H1 (cell line): ENCODE data around the gene RPS6KA2. TPM values are rescaled to one million over a fixed set of nuclear protein-coding genes. Genes with fewer than 3 reads are reported as not detected.

Source experiments
- CTCF ChIA-PET: fragments of 300-600 bp; sonication (Branson Sonifier 250); formaldehyde crosslinking; loops from one replicate; lab custom pipeline; 2021; ENCODE audit not compliant: partially characterized antibody; lab: Charles Lee
- POLR2A ChIA-PET: fragments of 300-600 bp; sonication (Branson Sonifier 250); formaldehyde crosslinking; loops from one replicate; lab custom pipeline; 2021; ENCODE audit warnings: inconsistent platforms; ENCODE audit not compliant: partially characterized antibody; lab: Charles Lee
- DNase-seq, 2 experiments: peaks; one replicate each; pipeline versions ENCODE4 v3.0.0 to v3.0.0-alpha.2; 2010 to 2022; ENCODE audit warnings: low spot score in 2 of 2, low read depth in 1 of 2, mixed read lengths in 1 of 2
- FAIRE-seq: peaks from 2 replicates; lab custom pipeline; 2011; peaks lifted over from hg19 to GRCh38; lab: Jason Lieb, UNC
- H2AFZ ChIP-seq: 2 replicates; pipeline ENCODE4 v1.8.1; 2012; ENCODE audit warnings: low read length, inconsistent platforms
- H2AK5ac ChIP-seq: 2 replicates; pipeline ENCODE4 v1.6.1; 2013; ENCODE audit warnings: low read depth, low read length
- H2BK120ac ChIP-seq: replicated peaks from 2 replicates; pipeline ENCODE3; 2013; ENCODE audit warnings: low read depth, low read length, inconsistent platforms
- H2BK12ac ChIP-seq: 2 replicates; pipeline ENCODE4 v1.6.1; 2013; ENCODE audit warnings: low read depth, low read length
- H2BK15ac ChIP-seq: 2 replicates; pipeline ENCODE4 v1.6.1; 2013; ENCODE audit warnings: low read length
- H2BK20ac ChIP-seq: 2 replicates; pipeline ENCODE4 v1.6.1; 2013; ENCODE audit warnings: low read length
- H2BK5ac ChIP-seq: 2 replicates; pipeline ENCODE4 v1.6.1; 2013; ENCODE audit warnings: low read depth, low read length
- H3K14ac ChIP-seq: 2 replicates; pipeline ENCODE4 v1.6.1; 2013; ENCODE audit warnings: inconsistent platforms; ENCODE audit not compliant: insufficient read length
- H3K18ac ChIP-seq: 2 replicates; pipeline ENCODE4 v1.6.1; 2013; ENCODE audit warnings: low read length; ENCODE audit errors: extremely low read depth
- H3K23ac ChIP-seq: 2 replicates; pipeline ENCODE4 v1.6.1; 2013; ENCODE audit warnings: inconsistent platforms; ENCODE audit not compliant: insufficient read length
- H3K23me2 ChIP-seq: 2 replicates; pipeline ENCODE4 v1.6.1; 2013; ENCODE audit warnings: low read depth, low read length
- H3K27ac ChIP-seq: 2 replicates; pipeline ENCODE4 v1.6.1; 2011; ENCODE audit warnings: low read depth, low read length, inconsistent platforms
- H3K27me3 ChIP-seq, 4 experiments: replicated peaks in 1 of 4; 1 replicate in 1 of 4; 2 replicates in 3 of 4; pipeline versions ENCODE4 v1.6.1 to v1.8.1; 2011 to 2013; ENCODE audit warnings: low read length in 3 of 4, mild to moderate bottlenecking in 3 of 4, inconsistent platforms in 2 of 4, mixed read lengths in 2 of 4, moderate library complexity in 1 of 4; ENCODE audit not compliant: control insufficient read depth in 3 of 4, insufficient read depth in 3 of 4; ENCODE audit errors: extremely low read depth in 1 of 4
- H3K36me3 ChIP-seq, 4 experiments: 2 replicates each; pipeline versions ENCODE4 v1.6.1 to v1.8.1; 2011 to 2013; ENCODE audit warnings: mild to moderate bottlenecking in 4 of 4, low read length in 3 of 4, moderate library complexity in 2 of 4, control low read depth in 1 of 4, inconsistent platforms in 1 of 4; ENCODE audit not compliant: insufficient read depth in 4 of 4, control insufficient read depth in 2 of 4
- H3K4ac ChIP-seq: replicated peaks from 2 replicates; pipeline ENCODE3; 2013; ENCODE audit warnings: low read length, low read depth, mixed read lengths, inconsistent platforms; ENCODE audit not compliant: insufficient read length
- H3K4me1 ChIP-seq, 4 experiments: replicated peaks in 1 of 4; 1 replicate in 1 of 4; 2 replicates in 3 of 4; pipeline versions ENCODE4 v1.6.1 to v1.8.1; 2011 to 2013; ENCODE audit warnings: low read length in 3 of 4, inconsistent platforms in 2 of 4, mixed read lengths in 1 of 4; ENCODE audit not compliant: insufficient read depth in 4 of 4, control insufficient read depth in 3 of 4
- H3K4me2 ChIP-seq, 2 experiments: 2 replicates each; pipeline versions ENCODE4 v1.6.1 to v1.8.1; 2011 to 2013; ENCODE audit warnings: low read depth in 2 of 2, low read length in 2 of 2, control low read depth in 1 of 2, inconsistent platforms in 1 of 2, mild to moderate bottlenecking in 1 of 2; ENCODE audit not compliant: insufficient read depth in 1 of 2
- H3K4me3 ChIP-seq, 4 experiments: fragments of 200-600, 300-600 bp in 1 of 4; sonication (generic), shearing (Covaris generic), sonication (Bioruptor Twin) in 1 of 4; 2 replicates each; pipeline versions ENCODE4 v1.5.1 to v1.8.1; 2011 to 2016; ENCODE audit warnings: low read length in 4 of 4, low read depth in 3 of 4, control low read depth in 2 of 4, inconsistent platforms in 2 of 4, mild to moderate bottlenecking in 2 of 4, mixed read lengths in 1 of 4, moderate library complexity in 1 of 4; ENCODE audit not compliant: insufficient read depth in 2 of 4; ENCODE audit errors: extremely low read depth in 1 of 4
- H3K56ac ChIP-seq: replicated peaks from 2 replicates; pipeline ENCODE3; 2013; ENCODE audit warnings: low read depth, mild to moderate bottlenecking, mixed read lengths, low read length, inconsistent platforms; ENCODE audit not compliant: insufficient read length
- H3K79me1 ChIP-seq: 2 replicates; pipeline ENCODE4 v1.6.1; 2013; ENCODE audit warnings: low read depth, low read length, control low read depth
- H3K79me2 ChIP-seq, 2 experiments: 2 replicates each; pipeline versions ENCODE4 v1.6.1 to v1.8.1; 2012 to 2013; ENCODE audit warnings: low read length in 2 of 2, mild to moderate bottlenecking in 2 of 2, inconsistent platforms in 1 of 2; ENCODE audit not compliant: insufficient read depth in 2 of 2, control insufficient read depth in 1 of 2
- H3K9ac ChIP-seq, 4 experiments: replicated peaks in 1 of 4; 1 replicate in 1 of 4; 2 replicates in 3 of 4; pipeline versions ENCODE4 v1.6.1 to v1.8.1; 2011 to 2013; ENCODE audit warnings: low read depth in 3 of 4, low read length in 3 of 4, control low read depth in 2 of 4, mild to moderate bottlenecking in 2 of 4, moderate library complexity in 2 of 4, inconsistent platforms in 1 of 4; ENCODE audit errors: extremely low read depth in 1 of 4
- H3K9me3 ChIP-seq, 2 experiments: 2 replicates each; pipeline versions ENCODE4 v1.6.1 to v1.8.1; 2012 to 2013; ENCODE audit warnings: mild to moderate bottlenecking in 2 of 2, moderate library complexity in 2 of 2, control low read depth in 1 of 2, inconsistent platforms in 1 of 2, low read depth in 1 of 2, low read length in 1 of 2, mixed read lengths in 1 of 2; ENCODE audit not compliant: insufficient read depth in 2 of 2
- H4K20me1 ChIP-seq, 2 experiments: replicated peaks in 1 of 2; 2 replicates each; pipeline versions ENCODE3 to v1.8.1; 2011 to 2013; ENCODE audit warnings: inconsistent platforms in 2 of 2, low read length in 2 of 2, mild to moderate bottlenecking in 1 of 2; ENCODE audit not compliant: insufficient read depth in 2 of 2, control insufficient read depth in 1 of 2
- H4K5ac ChIP-seq: 2 replicates; pipeline ENCODE4 v1.6.1; 2013; ENCODE audit warnings: low read length, low read depth, mixed read lengths, inconsistent platforms; ENCODE audit not compliant: insufficient read length
- H4K8ac ChIP-seq: 2 replicates; pipeline ENCODE4 v1.8.0; 2013; ENCODE audit warnings: mild to moderate bottlenecking, moderate library complexity, low read length, inconsistent platforms; ENCODE audit not compliant: insufficient read depth; ENCODE audit errors: extremely low read depth
- H4K91ac ChIP-seq: replicated peaks from 2 replicates; pipeline ENCODE3; 2013; ENCODE audit warnings: low read length, mixed read lengths, inconsistent platforms; ENCODE audit not compliant: insufficient read length
- CTBP2 ChIP-seq: IDR thresholded peaks from 2 replicates; pipeline ENCODE4 v1.7.0; 2011; ENCODE audit warnings: borderline replicate concordance, mild to moderate bottlenecking, moderate library complexity, mixed read lengths, low read length; ENCODE audit not compliant: insufficient read depth, insufficient read length
- CTCF ChIP-seq, 3 experiments: IDR thresholded peaks; 1 replicate in 2 of 3; 2 replicates in 1 of 3; pipeline versions ENCODE4 v1.5.1 to v1.6.1; 2011; ENCODE audit warnings: low read length in 3 of 3, mild to moderate bottlenecking in 3 of 3, inconsistent platforms in 2 of 3, low read depth in 1 of 3, moderate library complexity in 1 of 3; ENCODE audit not compliant: insufficient read depth in 1 of 3; ENCODE audit errors: control extremely low read depth in 1 of 3
- E2F6 ChIP-seq: IDR thresholded peaks from 2 replicates; pipeline ENCODE4 v1.6.1; 2012; ENCODE audit warnings: inconsistent platforms
- GTF2F1 ChIP-seq: IDR thresholded peaks from 2 replicates; pipeline ENCODE4 v1.6.1; 2012; ENCODE audit warnings: low read depth, low read length, improper control_type of control experiment, borderline replicate concordance
- SIX5 ChIP-seq: IDR thresholded peaks from 2 replicates; pipeline ENCODE4 v1.6.1; 2011; ENCODE audit warnings: mild to moderate bottlenecking, low read depth, low read length
- TCF12 ChIP-seq: IDR thresholded peaks from 2 replicates; pipeline ENCODE4 v1.6.1; 2011; ENCODE audit warnings: low read depth, mild to moderate bottlenecking, low read length
- ZNF274 ChIP-seq: IDR thresholded peaks from 2 replicates; pipeline ENCODE4 v1.7.0; 2012; ENCODE audit warnings: low read length, borderline replicate concordance; ENCODE audit errors: extremely low read depth
- WGBS, 2 experiments: shearing (Covaris generic) in 1 of 2; methylation state at CpG; one replicate each; pipeline versions ENCODE4 v1.1.6 to v1.1.7; 2013 to 2015; ENCODE audit warnings: low lambda C conversion rate in 2 of 2, mixed read lengths in 2 of 2, inconsistent platforms in 1 of 2, low coverage in 1 of 2, missing lambda C conversion rate in 1 of 2; ENCODE audit not compliant: insufficient replicate concordance in 2 of 2, insufficient coverage in 1 of 2, insufficient read length in 1 of 2; ENCODE audit errors: extremely low coverage in 1 of 2, missing lambda C conversion rate in 1 of 2; 5-methylcytosine and 5-hydroxymethylcytosine counted together
- polyA plus RNA-seq, 7 experiments: library from polyadenylated mRNA; depleted of rRNA in 3 of 7; stranded (reverse) in 5 of 7; unstranded in 2 of 7; fragments of >200 nt in 5 of 7; fragments of 200-250 nt in 2 of 7; gene quantifications; 1 replicate in 5 of 7; 2 replicates in 1 of 7; 4 replicates in 1 of 7; pipeline versions ENCODE4 v1.2.1 to v1.2.3, GENCODE V29; 2011 to 2013; ENCODE audit warnings: missing spikeins in 2 of 7, mixed read lengths in 2 of 7
- total RNA-seq: library from RNA; stranded (reverse); fragmentation: NEBNext Ultra II Directional; extraction: Animal tissue kit (Norgen Biotek cat#: 25700); gene quantifications from 2 replicates; pipeline ENCODE4 v1.2.1, GENCODE V29; 2021

RPS6KA2 gene
- total and polyA plus RNA-seq, 2 of the 8 experiments (the other 6 are each of a cell fraction or from before 2014, with no cell fraction given): 8.8 to 25.7 TPM

DNA sequence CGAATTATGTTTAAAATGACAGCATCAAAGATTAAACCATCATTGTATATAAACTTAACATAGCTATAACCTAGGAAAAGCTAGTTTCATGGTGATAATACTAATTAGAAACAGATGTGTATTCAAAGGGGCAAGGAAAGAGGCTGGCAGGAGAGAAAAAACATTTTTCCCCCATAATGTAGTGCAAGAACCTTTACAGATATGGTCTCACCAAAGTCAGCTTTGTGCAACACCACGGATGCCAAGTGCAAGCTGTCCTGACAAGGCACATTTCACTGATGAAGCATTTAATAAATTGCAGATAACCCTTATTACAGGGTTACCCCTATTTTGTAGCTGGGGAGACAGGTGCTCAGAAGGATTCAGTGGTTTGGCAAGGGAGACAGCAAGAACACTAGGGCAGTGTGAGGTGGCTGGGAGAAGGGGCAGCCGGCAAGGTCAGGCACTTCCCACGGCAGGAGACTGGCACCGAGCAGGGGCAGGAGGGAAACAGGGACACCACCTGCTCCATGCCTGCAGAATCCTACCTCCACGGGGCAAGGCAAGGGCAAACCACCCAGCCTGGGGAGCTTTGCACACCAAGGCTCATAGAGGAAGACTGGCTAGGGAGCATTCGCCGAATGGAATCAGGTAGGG, 6.5 kb downstream of the RPS6KA2 start:
- Histone ChIP-seq H3K36me3 (no peaks in the 10 kb centered on the region; a peak in 2 of 8 replicates), H3K4me3 (peak overlapping the region in 1 of 4 experiments; percentile 21; a peak in 1 of 8 replicates), H3K79me2 (peaks cover 4 to 84% of the 10 kb centered on the region in 2 experiments), H3K79me1 (peaks cover 16% of the 10 kb centered on the region), H2BK5ac (peak overlapping the region; percentile 38; the same call in 1 of the 2 replicates), H2BK20ac (no peak overlapping the region), H3K23me2 (no peaks in the 10 kb centered on the region), H3K9ac (no peak overlapping the region), H3K4me2 (peak overlapping the region; percentile 42 to 65; a peak in 3 of 4 replicates), H3K56ac (no peak overlapping the region), H2BK15ac (no peak overlapping the region), H3K27me3 (peaks cover 0 to 4% (median 1%) of the 10 kb centered on the region in 4 experiments; a peak in 2 of 7 replicates), H2BK120ac (no peak overlapping the region), H3K4me1 (peaks cover 6 to 15% (median 10%) of the 10 kb centered on the region in 4 experiments), H4K5ac (no peak overlapping the region), H3K27ac (no peak overlapping the region), H4K20me1 (peaks cover 8 to 17% of the 10 kb centered on the region in 2 experiments), H4K91ac (no peak overlapping the region), H2AFZ (no peak overlapping the region), H2AK5ac (no peak overlapping the region), H3K9me3 (no peaks in the 10 kb centered on the region), H3K14ac (no peak overlapping the region), H2BK12ac (no peak overlapping the region), H4K8ac (no peak overlapping the region; the same call in 1 of the 2 replicates), H3K23ac (no peak overlapping the region), H3K4ac (no peak overlapping the region), H3K18ac (no peak overlapping the region)
- WGBS, 2 experiments: 61% methylated on average over 8 of the region's 8 CpGs; no CpG with 5 or more reads in 1 of the 2 experiments
- ChIA-PET POLR2A (interaction anchor here (1.1 to 1.3 kb wide), 2 partner anchors 9 to 36 kb away, joined by 3 read pairs; no protein-coding TSS in a partner anchor), CTCF (interaction anchor here (0.8 to 1.5 kb wide), 4 partner anchors 21 to 79 kb away, joined by 3 to 4 read pairs (median 3); no protein-coding TSS in a partner anchor)
- DNase-seq (no peak), FAIRE-seq (no peak)
- TF ChIP-seq GTF2F1 (no peak), CTBP2 (no peak), E2F6 (no peak), CTCF (IDR thresholded peaks at IDR 0.05; ENCODE audit: control extremely low read depth in 1 of 3, insufficient read depth in 1 of 3, low read depth in 1 of 3, low read length in 3 of 3) (no peak), ZNF274 (no peak), SIX5 (no peak), TCF12 (no peak)
